SK-N-SH (cell line): ENCODE data around the gene TLE1. TPM values are rescaled to one million over a fixed set of nuclear protein-coding genes. Genes with fewer than 3 reads are reported as not detected.

Source experiments
- CTCF ChIA-PET: fragments of 300-600, 350-600 bp; formaldehyde crosslinking; extraction: SDS; loops from one replicate; lab custom pipeline; 2021; lab: Yijun Ruan, JAX
- POLR2A ChIA-PET: fragments of 350-600 bp; sonication (Branson Sonifier 250); formaldehyde crosslinking; extraction: SDS; loops from one replicate; lab custom pipeline; 2020; ENCODE audit warnings: antibody characterized with exemption, inconsistent platforms; lab: Yijun Ruan, JAX
- DNase-seq: peaks from one replicate; pipeline ENCODE4 v3.0.0; 2012
- H2AFZ ChIP-seq: fragments of 200-600 bp; sonication (generic); 2 replicates; pipeline ENCODE4 v1.8.1; 2016; ENCODE audit warnings: antibody characterized with exemption, mild to moderate bottlenecking, low read depth
- H3F3A ChIP-seq: fragments of 200-600 bp; sonication (generic); replicated peaks from 2 replicates; pipeline ENCODE3; 2016; ENCODE audit warnings: antibody characterized with exemption, mild to moderate bottlenecking; ENCODE audit not compliant: insufficient read depth
- H3K27ac ChIP-seq, 2 experiments: fragments of 200-500 bp in 1 of 2; fragments of 200-600 bp in 1 of 2; sonication (Bioruptor generic) in 1 of 2; sonication (generic), shearing (Covaris generic) in 1 of 2; 2 replicates each; pipeline versions ENCODE4 v1.5.1 to v1.6.1; 2014 to 2016; ENCODE audit warnings: low read depth in 2 of 2, inconsistent platforms in 1 of 2, low read length in 1 of 2, mild to moderate bottlenecking in 1 of 2, mixed read lengths in 1 of 2
- H3K27me3 ChIP-seq: fragments of 200-600 bp; sonication (generic), shearing (Covaris generic); 2 replicates; pipeline ENCODE4 v1.6.1; 2016; ENCODE audit warnings: mixed run types; ENCODE audit not compliant: insufficient read depth
- H3K36me3 ChIP-seq, 2 experiments: fragments of 200-500 bp in 1 of 2; fragments of 200-600 bp in 1 of 2; sonication (Bioruptor generic) in 1 of 2; sonication (generic) in 1 of 2; replicated peaks in 1 of 2; 2 replicates each; pipeline versions ENCODE3 to v1.5.1; 2014 to 2016; ENCODE audit warnings: low read length in 1 of 2, mild to moderate bottlenecking in 1 of 2; ENCODE audit not compliant: insufficient read depth in 2 of 2, control insufficient read depth in 1 of 2
- H3K4me1 ChIP-seq, 2 experiments: fragments of 200-500 bp in 1 of 2; fragments of 200-600 bp in 1 of 2; sonication (Bioruptor generic) in 1 of 2; sonication (generic), shearing (Covaris generic) in 1 of 2; 2 replicates each; pipeline versions ENCODE4 v1.5.1 to v1.6.1; 2014 to 2016; ENCODE audit warnings: low read depth in 1 of 2, low read length in 1 of 2, mixed run types in 1 of 2; ENCODE audit not compliant: insufficient read depth in 2 of 2, control insufficient read depth in 1 of 2
- H3K4me2 ChIP-seq: fragments of 200-600 bp; sonication (generic), shearing (Covaris generic); 2 replicates; pipeline ENCODE4 v1.6.1; 2017; ENCODE audit warnings: mixed run types
- H3K4me3 ChIP-seq, 2 experiments: fragments of 200-500 bp in 1 of 2; fragments of 200-600 bp in 1 of 2; sonication (Bioruptor generic) in 1 of 2; sonication (generic), shearing (Covaris generic) in 1 of 2; 2 replicates each; pipeline versions ENCODE4 v1.5.1 to v1.8.1; 2014 to 2016; ENCODE audit warnings: low read depth in 2 of 2, inconsistent platforms in 1 of 2, low read length in 1 of 2, mild to moderate bottlenecking in 1 of 2, mixed read lengths in 1 of 2, moderate library complexity in 1 of 2
- H3K79me2 ChIP-seq: fragments of 200-600 bp; sonication (generic); 2 replicates; pipeline ENCODE4 v1.8.1; 2017; ENCODE audit warnings: mild to moderate bottlenecking; ENCODE audit not compliant: insufficient read depth
- H3K9ac ChIP-seq: fragments of 200-600 bp; sonication (generic); 2 replicates; pipeline ENCODE4 v1.6.1; 2017; ENCODE audit warnings: mixed run types
- H3K9me2 ChIP-seq: fragments of 200-600 bp; sonication (generic); 2 replicates; pipeline ENCODE4 v1.6.1; 2017; ENCODE audit warnings: mixed run types
- H3K9me3 ChIP-seq: fragments of 200-600 bp; sonication (generic); 2 replicates; pipeline ENCODE4 v1.6.1; 2017; ENCODE audit warnings: mixed run types, mild to moderate bottlenecking, moderate library complexity
- H4K20me1 ChIP-seq: fragments of 200-600 bp; sonication (generic); 2 replicates; pipeline ENCODE4 v1.6.1; 2017; ENCODE audit warnings: mild to moderate bottlenecking, mixed run types; ENCODE audit not compliant: insufficient read depth
- GATA2 ChIP-seq: sonication (generic); formaldehyde crosslinking; IDR thresholded peaks from 2 replicates; pipeline ENCODE4 v1.5.0; 2020; ENCODE audit warnings: mild to moderate bottlenecking, missing genetic modification reagents
- RAD21 ChIP-seq: IDR thresholded peaks from 2 replicates; pipeline ENCODE4 v1.6.1; 2012; ENCODE audit warnings: mild to moderate bottlenecking, low read length
- SIN3A ChIP-seq: IDR thresholded peaks from 2 replicates; pipeline ENCODE4 v1.6.1; 2012; ENCODE audit warnings: low read depth, mild to moderate bottlenecking, low read length, moderate library complexity, borderline replicate concordance
- TAF1 ChIP-seq: IDR thresholded peaks from 2 replicates; pipeline ENCODE4 v1.6.1; 2012; ENCODE audit warnings: low read depth, mild to moderate bottlenecking, low read length, moderate library complexity, borderline replicate concordance
- TCF12 ChIP-seq: IDR thresholded peaks from 2 replicates; pipeline ENCODE4 v1.4.0; 2012
- TEAD4 ChIP-seq: IDR thresholded peaks from 2 replicates; pipeline ENCODE4 v1.4.0; 2012; ENCODE audit warnings: mild to moderate bottlenecking, borderline replicate concordance; ENCODE audit not compliant: insufficient read depth
- YY1 ChIP-seq: IDR thresholded peaks from 2 replicates; pipeline ENCODE4 v1.4.0; 2012; ENCODE audit warnings: low read depth, mild to moderate bottlenecking
- WGBS: methylation state at CpG from one replicate; pipeline ENCODE4 v1.1.6; 2017; ENCODE audit warnings: low lambda C conversion rate; 5-methylcytosine and 5-hydroxymethylcytosine counted together
- polyA plus RNA-seq, 3 experiments: library from polyadenylated mRNA; depleted of rRNA; stranded (reverse); fragments of >200 nt; gene quantifications; 2 replicates each; pipeline ENCODE4 v1.2.3, GENCODE V29; 2012
- TF ChIP-seq, protein P1 (sequence below): IDR thresholded peaks from 2 replicates; pipeline ENCODE4 v1.4.0; 2012; ENCODE audit warnings: low read depth, borderline replicate concordance
- TF ChIP-seq, protein P2 (sequence below): IDR thresholded peaks from 2 replicates; pipeline ENCODE4 v1.4.0; 2012; ENCODE audit warnings: low read depth
- TF ChIP-seq, protein P3 (sequence below): fragments of 150-350 bp; IDR thresholded peaks from 2 replicates; pipeline ENCODE4 v1.6.1; 2017; ENCODE audit warnings: antibody characterized with exemption, low read length, low read depth, borderline replicate concordance

TLE1 gene
- polyA plus RNA-seq, 1 of the 3 experiments (the other 2 are of a cell fraction), result 33.0 TPM

DNA sequence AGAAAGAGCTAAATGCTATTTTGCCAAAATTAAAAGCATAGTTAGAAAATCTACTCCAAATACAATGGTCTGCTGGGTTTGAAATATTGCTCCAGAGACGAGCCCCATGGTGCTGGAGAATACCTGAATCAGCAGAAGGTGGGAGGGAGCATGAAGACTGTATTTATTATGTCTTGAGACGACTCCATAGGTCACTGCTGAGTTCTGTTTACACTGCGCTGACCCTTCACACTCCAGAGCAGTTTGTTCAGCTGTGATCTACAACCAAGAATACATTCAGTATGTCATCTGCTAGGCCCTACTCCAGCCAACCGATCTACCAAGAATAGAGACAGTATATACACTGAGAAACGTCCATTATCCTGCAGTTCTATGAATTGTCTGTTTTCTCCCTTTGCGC lies 150.5 kb downstream of the TLE1 start:
- Histone ChIP-seq H3K27ac (no peak overlapping the region), H3K27me3 (no peaks in the 10 kb centered on the region), H3K36me3 (no peaks in the 10 kb centered on the region), H3F3A (peaks cover 18% of the 10 kb centered on the region), H3K9ac (no peak overlapping the region), H3K4me1 (peaks cover 3 to 9% of the 10 kb centered on the region in 2 experiments; a peak in 3 of 4 replicates), H3K4me2 (no peak overlapping the region), H3K79me2 (no peaks in the 10 kb centered on the region), H4K20me1 (no peaks in the 10 kb centered on the region), H3K9me2 (no peaks in the 10 kb centered on the region), H3K4me3 (no peak overlapping the region), H3K9me3 (no peaks in the 10 kb centered on the region), H2AFZ (no peak overlapping the region)
- CTCF ChIA-PET, result no interaction called here
- DNase-seq, result no peak
- 81% methylated on average over 6 of the region's 6 CpGs for WGBS
- POLR2A ChIA-PET, result no interaction called here
- TF ChIP-seq GATA2 (no peak), SIN3A (no peak), RAD21 (no peak), TAF1 (no peak), YY1 (no peak)
- TF ChIP-seq, protein P1, sequence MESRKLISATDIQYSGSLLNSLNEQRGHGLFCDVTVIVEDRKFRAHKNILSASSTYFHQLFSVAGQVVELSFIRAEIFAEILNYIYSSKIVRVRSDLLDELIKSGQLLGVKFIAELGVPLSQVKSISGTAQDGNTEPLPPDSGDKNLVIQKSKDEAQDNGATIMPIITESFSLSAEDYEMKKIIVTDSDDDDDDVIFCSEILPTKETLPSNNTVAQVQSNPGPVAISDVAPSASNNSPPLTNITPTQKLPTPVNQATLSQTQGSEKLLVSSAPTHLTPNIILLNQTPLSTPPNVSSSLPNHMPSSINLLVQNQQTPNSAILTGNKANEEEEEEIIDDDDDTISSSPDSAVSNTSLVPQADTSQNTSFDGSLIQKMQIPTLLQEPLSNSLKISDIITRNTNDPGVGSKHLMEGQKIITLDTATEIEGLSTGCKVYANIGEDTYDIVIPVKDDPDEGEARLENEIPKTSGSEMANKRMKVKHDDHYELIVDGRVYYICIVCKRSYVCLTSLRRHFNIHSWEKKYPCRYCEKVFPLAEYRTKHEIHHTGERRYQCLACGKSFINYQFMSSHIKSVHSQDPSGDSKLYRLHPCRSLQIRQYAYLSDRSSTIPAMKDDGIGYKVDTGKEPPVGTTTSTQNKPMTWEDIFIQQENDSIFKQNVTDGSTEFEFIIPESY, result no peak
- TF ChIP-seq, protein P2, sequence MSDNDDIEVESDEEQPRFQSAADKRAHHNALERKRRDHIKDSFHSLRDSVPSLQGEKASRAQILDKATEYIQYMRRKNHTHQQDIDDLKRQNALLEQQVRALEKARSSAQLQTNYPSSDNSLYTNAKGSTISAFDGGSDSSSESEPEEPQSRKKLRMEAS, result no peak
- TF ChIP-seq, protein P3, sequence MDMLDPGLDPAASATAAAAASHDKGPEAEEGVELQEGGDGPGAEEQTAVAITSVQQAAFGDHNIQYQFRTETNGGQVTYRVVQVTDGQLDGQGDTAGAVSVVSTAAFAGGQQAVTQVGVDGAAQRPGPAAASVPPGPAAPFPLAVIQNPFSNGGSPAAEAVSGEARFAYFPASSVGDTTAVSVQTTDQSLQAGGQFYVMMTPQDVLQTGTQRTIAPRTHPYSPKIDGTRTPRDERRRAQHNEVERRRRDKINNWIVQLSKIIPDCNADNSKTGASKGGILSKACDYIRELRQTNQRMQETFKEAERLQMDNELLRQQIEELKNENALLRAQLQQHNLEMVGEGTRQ, result no peak

DNA sequence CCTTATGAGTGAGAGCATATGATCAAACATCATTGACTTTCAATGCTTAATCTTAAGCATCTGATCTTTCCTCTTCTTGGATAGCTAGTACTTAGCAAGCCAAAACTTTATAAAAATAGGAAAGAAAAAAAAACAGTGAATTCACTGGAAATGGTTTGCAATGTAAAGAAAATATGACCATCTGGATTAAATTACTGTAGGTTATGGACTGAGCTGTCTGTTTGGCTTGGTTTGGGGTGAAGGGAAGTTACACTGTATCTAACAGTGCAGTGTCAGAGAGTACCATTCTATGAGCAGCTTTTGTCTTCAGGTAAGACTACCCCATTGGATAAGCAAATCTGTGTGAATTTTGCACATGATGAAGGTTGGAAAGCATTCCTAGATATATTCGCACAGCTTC lies 151.4 kb downstream of the TLE1 start:
- H4K20me1 ChIP-seq, result no peaks in the 10 kb centered on the region
- ChIA-PET CTCF (interaction anchor here (0.5 kb wide), 1 partner anchor 818 kb away, joined by 3 read pairs; no protein-coding TSS in a partner anchor), POLR2A (no interaction called here)
- H3F3A ChIP-seq, result peaks cover 13% of the 10 kb centered on the region
- TF ChIP-seq TEAD4 (no peak), TCF12 (peak; percentile 69)
- H3K36me3 ChIP-seq, result no peaks in the 10 kb centered on the region
- no peak overlapping the region for H3K9ac ChIP-seq
- peaks cover 5 to 9% of the 10 kb centered on the region in 2 experiments; a peak in 3 of 4 replicates for H3K4me1 ChIP-seq
- H3K4me3 ChIP-seq, result no peak overlapping the region
- 93% methylated on average over 1 of the region's 1 CpG for WGBS
- peak overlapping the region; percentile 23; the same call in 1 of the 2 replicates for H3K4me2 ChIP-seq
- H3K9me2 ChIP-seq, result no peaks in the 10 kb centered on the region
- H3K79me2 ChIP-seq, result no peaks in the 10 kb centered on the region
- H2AFZ ChIP-seq, result no peak overlapping the region; the same call in 1 of the 2 replicates
- H3K27me3 ChIP-seq, result no peaks in the 10 kb centered on the region
- DNase-seq, result peak; percentile 15
- no peak overlapping the region for H3K27ac ChIP-seq
- no peaks in the 10 kb centered on the region for H3K9me3 ChIP-seq
